HepG2 (cell line): ENCODE data around the gene NOC2L. TPM values are rescaled to one million over a fixed set of nuclear protein-coding genes. Genes with fewer than 3 reads are reported as not detected.

Experiments used
- KDM3A ChIP-seq: IDR thresholded peaks from 2 replicates; pipeline ENCODE4 v1.6.1; 2018; ENCODE audit warnings: low read depth, missing compliant biosample characterization
- KDM5A ChIP-seq: fragments of 200-600 bp; sonication (generic); IDR thresholded peaks from 2 replicates; pipeline ENCODE4 v1.7.0; 2018; ENCODE audit warnings: antibody characterized with exemption, mild to moderate bottlenecking, low read length, borderline replicate concordance
- KLF16 ChIP-seq, 2 experiments: sonication (generic) in 1 of 2; formaldehyde crosslinking in 1 of 2; IDR thresholded peaks; 2 replicates each; pipeline versions ENCODE4 v1.6.1 to v1.8.0; 2016 to 2023; ENCODE audit warnings: missing genetic modification reagents in 2 of 2, missing compliant biosample characterization in 1 of 2
- MAZ ChIP-seq, 2 experiments: sonication (generic) in 1 of 2; formaldehyde crosslinking in 1 of 2; IDR thresholded peaks; 2 replicates each; pipeline versions ENCODE4 v1.5.0 to v1.6.1; 2012 to 2020; ENCODE audit warnings: low read depth in 2 of 2, mild to moderate bottlenecking in 2 of 2, borderline replicate concordance in 1 of 2, improper control_type of control experiment in 1 of 2, low read length in 1 of 2, missing genetic modification reagents in 1 of 2, moderate library complexity in 1 of 2
- MXD4 ChIP-seq: IDR thresholded peaks from 2 replicates; pipeline ENCODE4 v1.6.1; 2016; ENCODE audit warnings: mild to moderate bottlenecking, missing biosample characterization, missing genetic modification reagents
- NFKB2 ChIP-seq: sonication (generic); formaldehyde crosslinking; IDR thresholded peaks from 2 replicates; pipeline ENCODE4 v1.4.0; 2020; ENCODE audit warnings: missing genetic modification reagents, borderline replicate concordance
- SOX6 ChIP-seq, 2 experiments: fragments of 450-650 bp in 1 of 2; sonication (generic) in 1 of 2; formaldehyde crosslinking in 1 of 2; IDR thresholded peaks; 2 replicates each; pipeline versions ENCODE4 v1.4.0 to v1.6.1; 2017 to 2020; ENCODE audit warnings: antibody characterized with exemption in 1 of 2, mild to moderate bottlenecking in 1 of 2, missing genetic modification reagents in 1 of 2
- SP2 ChIP-seq: sonication (generic); formaldehyde crosslinking; IDR thresholded peaks from 2 replicates; pipeline ENCODE4 v1.5.1; 2020; ENCODE audit warnings: mild to moderate bottlenecking, missing genetic modification reagents
- SRSF1 ChIP-seq: fragments of 200-400 bp; formaldehyde crosslinking; optimal IDR thresholded peaks from 2 replicates; pipeline ENCODE3; 2017; ENCODE audit warnings: mild to moderate bottlenecking, low read depth, low read length, moderate library complexity
- TAF1 ChIP-seq: sonication (generic); formaldehyde crosslinking; IDR thresholded peaks from 2 replicates; pipeline ENCODE4 v1.4.0; 2020; ENCODE audit warnings: missing genetic modification reagents
- ZEB1 ChIP-seq: IDR thresholded peaks from 2 replicates; pipeline ENCODE4 v1.6.1; 2012; ENCODE audit warnings: mild to moderate bottlenecking, low read depth, inconsistent platforms; ENCODE audit not compliant: insufficient replicate concordance
- ZNF230 ChIP-seq: sonication (generic); formaldehyde crosslinking; IDR thresholded peaks from 2 replicates; pipeline ENCODE4 v1.4.0; 2020; ENCODE audit warnings: mild to moderate bottlenecking, missing genetic modification reagents
- ZNF556 ChIP-seq: sonication (generic); formaldehyde crosslinking; IDR thresholded peaks from 2 replicates; pipeline ENCODE4 v1.4.0; 2020; ENCODE audit warnings: mild to moderate bottlenecking, missing genetic modification reagents, borderline replicate concordance
- ZNF567 ChIP-seq: sonication (generic); formaldehyde crosslinking; IDR thresholded peaks from 2 replicates; pipeline ENCODE4 v1.8.1; 2023; ENCODE audit warnings: mild to moderate bottlenecking, missing genetic modification reagents, borderline replicate concordance
- ZNF703 ChIP-seq: sonication (generic); formaldehyde crosslinking; IDR thresholded peaks from 2 replicates; pipeline ENCODE4 v1.5.1; 2020; ENCODE audit warnings: missing genetic modification reagents, mild to moderate bottlenecking, moderate library complexity, borderline replicate concordance
- polyA plus RNA-seq, 8 experiments: library from polyadenylated mRNA; depleted of rRNA in 3 of 8; stranded (reverse) in 7 of 8; unstranded in 1 of 8; fragments of >200 nt; fragmentation: Illumina TruSeq in 4 of 8; extraction: Trizol in 4 of 8; gene quantifications; 2 replicates each; pipeline versions ENCODE4 v1.2.1 to v1.2.3, GENCODE V29; 2011 to 2016; ENCODE audit warnings: low read depth in 4 of 8, missing spikeins in 1 of 8, mixed read lengths in 1 of 8; ENCODE audit not compliant: insufficient read depth in 1 of 8
- total RNA-seq, 5 experiments: library from RNA; depleted of rRNA; stranded (reverse); fragments of >200 nt; fragmentation: Illumina TruSeq; extraction: Trizol; gene quantifications; 2 replicates each; pipeline ENCODE4 v1.2.3, GENCODE V29; 2016; ENCODE audit warnings: low read depth in 1 of 5
- TF ChIP-seq, protein P1 (sequence below): sonication (generic); formaldehyde crosslinking; IDR thresholded peaks from 2 replicates; pipeline ENCODE4 v1.4.0; 2020; ENCODE audit warnings: mild to moderate bottlenecking, missing genetic modification reagents
- TF ChIP-seq, protein P2 (sequence below): sonication (generic); formaldehyde crosslinking; IDR thresholded peaks from 2 replicates; pipeline ENCODE4 v1.4.0; 2020; ENCODE audit warnings: missing genetic modification reagents, mild to moderate bottlenecking, borderline replicate concordance
- TF ChIP-seq, protein P3 (sequence below): IDR thresholded peaks from 2 replicates; pipeline ENCODE4 v1.6.1; 2012; ENCODE audit warnings: low read depth, low read length, improper control_type of control experiment
- TF ChIP-seq, protein P4 (sequence below): sonication (generic); formaldehyde crosslinking; IDR thresholded peaks from 2 replicates; pipeline ENCODE4 v1.8.0; 2022; ENCODE audit warnings: low read depth, missing genetic modification reagents

NOC2L gene
- total and polyA plus RNA-seq, 2 of the 13 experiments (the other 11 are each of a cell fraction or from before 2014, with no cell fraction given), result 32.0 to 103 TPM

DNA sequence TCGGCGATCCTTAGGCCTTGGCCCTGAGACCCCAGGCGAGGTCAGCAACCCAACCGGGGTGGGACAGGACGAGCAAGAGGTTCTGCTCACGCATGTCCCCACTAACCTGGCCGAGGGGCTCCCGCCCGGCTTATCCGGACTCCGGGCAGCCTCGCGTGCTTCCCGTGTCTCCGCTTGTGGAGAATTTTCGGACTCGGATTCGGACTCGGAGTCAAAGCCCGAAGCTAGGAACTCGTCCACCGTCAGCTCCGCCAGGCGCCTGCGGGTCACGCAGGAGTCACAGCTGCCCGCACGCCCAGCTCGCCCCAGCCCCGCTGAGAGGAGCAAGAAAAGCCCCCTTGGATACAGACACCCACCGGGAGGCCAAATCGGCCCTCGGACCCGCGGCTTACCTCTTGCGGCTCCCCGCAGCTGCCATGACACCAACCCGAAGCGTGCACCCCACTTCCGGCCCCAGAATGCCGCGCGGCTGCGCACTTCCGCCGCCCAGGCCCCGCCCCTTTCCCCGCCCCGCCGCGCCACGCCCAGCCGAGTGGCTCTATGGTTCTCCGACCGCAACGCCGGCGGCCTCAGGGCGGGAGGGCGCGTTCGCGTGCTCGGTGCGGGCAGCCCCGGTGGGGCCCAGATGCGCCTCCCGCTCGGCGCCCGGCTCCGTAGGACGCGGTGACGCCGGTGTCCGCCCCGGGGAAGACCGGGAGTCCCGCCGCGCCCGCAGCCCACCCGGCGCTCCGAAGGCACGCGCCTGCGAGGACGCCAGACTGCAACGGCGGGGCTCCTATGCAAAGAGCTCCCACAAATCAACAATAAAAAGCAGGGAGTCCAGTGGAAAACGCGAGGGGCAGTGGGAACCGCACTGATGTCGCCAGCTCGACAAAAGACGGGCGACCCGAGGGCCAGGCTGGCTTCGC, at the start of gene NOC2L (continued):
- 0 out of 4 replicates have a peak, but pooled peaks of 1 of the 2 experiments have one; percentile 58 for TF ChIP-seq KLF16 (CRISPR knock-in tag; IDR thresholded peaks at IDR 0.05)
- TF ChIP-seq KDM3A (CRISPR knock-in tag), result peak; percentile 40; the same call in 1 of the 2 replicates
- TF ChIP-seq, protein P1, sequence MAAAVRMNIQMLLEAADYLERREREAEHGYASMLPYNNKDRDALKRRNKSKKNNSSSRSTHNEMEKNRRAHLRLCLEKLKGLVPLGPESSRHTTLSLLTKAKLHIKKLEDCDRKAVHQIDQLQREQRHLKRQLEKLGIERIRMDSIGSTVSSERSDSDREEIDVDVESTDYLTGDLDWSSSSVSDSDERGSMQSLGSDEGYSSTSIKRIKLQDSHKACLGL (CRISPR knock-in tag), result peak; percentile 61; the same call in 1 of the 2 replicates
- TF ChIP-seq TAF1 (CRISPR knock-in tag), result peak; percentile 80
- TF ChIP-seq SOX6 (IDR thresholded peaks at IDR 0.05), result no peak
- TF ChIP-seq SOX6 (CRISPR knock-in tag; IDR thresholded peaks at IDR 0.05), result peak; percentile 38; the same call in 1 of the 2 replicates
- peak; percentile 52; the same call in 1 of the 2 replicates for TF ChIP-seq MXD4 (CRISPR knock-in tag)
- TF ChIP-seq, protein P2, sequence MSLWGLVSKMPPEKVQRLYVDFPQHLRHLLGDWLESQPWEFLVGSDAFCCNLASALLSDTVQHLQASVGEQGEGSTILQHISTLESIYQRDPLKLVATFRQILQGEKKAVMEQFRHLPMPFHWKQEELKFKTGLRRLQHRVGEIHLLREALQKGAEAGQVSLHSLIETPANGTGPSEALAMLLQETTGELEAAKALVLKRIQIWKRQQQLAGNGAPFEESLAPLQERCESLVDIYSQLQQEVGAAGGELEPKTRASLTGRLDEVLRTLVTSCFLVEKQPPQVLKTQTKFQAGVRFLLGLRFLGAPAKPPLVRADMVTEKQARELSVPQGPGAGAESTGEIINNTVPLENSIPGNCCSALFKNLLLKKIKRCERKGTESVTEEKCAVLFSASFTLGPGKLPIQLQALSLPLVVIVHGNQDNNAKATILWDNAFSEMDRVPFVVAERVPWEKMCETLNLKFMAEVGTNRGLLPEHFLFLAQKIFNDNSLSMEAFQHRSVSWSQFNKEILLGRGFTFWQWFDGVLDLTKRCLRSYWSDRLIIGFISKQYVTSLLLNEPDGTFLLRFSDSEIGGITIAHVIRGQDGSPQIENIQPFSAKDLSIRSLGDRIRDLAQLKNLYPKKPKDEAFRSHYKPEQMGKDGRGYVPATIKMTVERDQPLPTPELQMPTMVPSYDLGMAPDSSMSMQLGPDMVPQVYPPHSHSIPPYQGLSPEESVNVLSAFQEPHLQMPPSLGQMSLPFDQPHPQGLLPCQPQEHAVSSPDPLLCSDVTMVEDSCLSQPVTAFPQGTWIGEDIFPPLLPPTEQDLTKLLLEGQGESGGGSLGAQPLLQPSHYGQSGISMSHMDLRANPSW (CRISPR knock-in tag), result no peak
- no peak for TF ChIP-seq ZNF567 (CRISPR knock-in tag)
- TF ChIP-seq, protein P3, sequence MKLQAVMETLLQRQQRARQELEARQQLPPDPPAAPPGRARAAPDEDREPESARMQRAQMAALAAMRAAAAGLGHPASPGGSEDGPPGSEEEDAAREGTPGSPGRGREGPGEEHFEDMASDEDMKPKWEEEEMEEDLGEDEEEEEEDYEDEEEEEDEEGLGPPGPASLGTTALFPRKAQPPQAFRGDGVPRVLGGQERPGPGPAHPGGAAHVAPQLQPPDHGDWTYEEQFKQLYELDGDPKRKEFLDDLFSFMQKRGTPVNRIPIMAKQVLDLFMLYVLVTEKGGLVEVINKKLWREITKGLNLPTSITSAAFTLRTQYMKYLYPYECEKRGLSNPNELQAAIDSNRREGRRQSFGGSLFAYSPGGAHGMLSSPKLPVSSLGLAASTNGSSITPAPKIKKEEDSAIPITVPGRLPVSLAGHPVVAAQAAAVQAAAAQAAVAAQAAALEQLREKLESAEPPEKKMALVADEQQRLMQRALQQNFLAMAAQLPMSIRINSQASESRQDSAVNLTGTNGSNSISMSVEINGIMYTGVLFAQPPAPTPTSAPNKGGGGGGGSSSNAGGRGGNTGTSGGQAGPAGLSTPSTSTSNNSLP, result no peak
- peak; percentile 95 for TF ChIP-seq KDM5A
- TF ChIP-seq NFKB2 (CRISPR knock-in tag), result peak; percentile 81; the same call in 1 of the 2 replicates
- TF ChIP-seq SP2 (CRISPR knock-in tag), result peak; percentile 70
- TF ChIP-seq SRSF1, result no peak
- no peak for TF ChIP-seq ZNF703 (CRISPR knock-in tag)
- no peak for TF ChIP-seq ZEB1
- no peak for TF ChIP-seq MAZ (IDR thresholded peaks at IDR 0.05; ENCODE audit: borderline replicate concordance, low read depth, low read length)
- peak; percentile 62; the same call in 1 of the 2 replicates for TF ChIP-seq MAZ (CRISPR knock-in tag; IDR thresholded peaks at IDR 0.05; ENCODE audit: low read depth)
- TF ChIP-seq ZNF556, result 0 out of 2 replicates have a peak, but pooled peaks have one; percentile 18
- TF ChIP-seq, protein P4, sequence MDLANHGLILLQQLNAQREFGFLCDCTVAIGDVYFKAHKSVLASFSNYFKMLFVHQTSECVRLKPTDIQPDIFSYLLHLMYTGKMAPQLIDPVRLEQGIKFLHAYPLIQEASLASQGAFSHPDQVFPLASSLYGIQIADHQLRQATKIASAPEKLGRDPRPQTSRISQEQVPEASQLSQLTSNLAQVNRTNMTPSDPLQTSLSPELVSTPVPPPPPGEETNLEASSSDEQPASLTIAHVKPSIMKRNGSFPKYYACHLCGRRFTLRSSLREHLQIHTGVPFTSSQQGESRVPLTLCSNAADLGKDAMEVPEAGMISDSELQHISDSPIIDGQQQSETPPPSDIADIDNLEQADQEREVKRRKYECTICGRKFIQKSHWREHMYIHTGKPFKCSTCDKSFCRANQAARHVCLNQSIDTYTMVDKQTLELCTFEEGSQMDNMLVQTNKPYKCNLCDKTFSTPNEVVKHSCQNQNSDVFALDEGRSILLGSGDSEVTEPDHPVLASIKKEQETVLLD, result peak; percentile 92
- TF ChIP-seq ZNF230 (CRISPR knock-in tag), result peak; percentile 63; the same call in 1 of the 2 replicates
